ENCODE measurements around the gene CADPS2.

Gene CADPS2

DNA sequence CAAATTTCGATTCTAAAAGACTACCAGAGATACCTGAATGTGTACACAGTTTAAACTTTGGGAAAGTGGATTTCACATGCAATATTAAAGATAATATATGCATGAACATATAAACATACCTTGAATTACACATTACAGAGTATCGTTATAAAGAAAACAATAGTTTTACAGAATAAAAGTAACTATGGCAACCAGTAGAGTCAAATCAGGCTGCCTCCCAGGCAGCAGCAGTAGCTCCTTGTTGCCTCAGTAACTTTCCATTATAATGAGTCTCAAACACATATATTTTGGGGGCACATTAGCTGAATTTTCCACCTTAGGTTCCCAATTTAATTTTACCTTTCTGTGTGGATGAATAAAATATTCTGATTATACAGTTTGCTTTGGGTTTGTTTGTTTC, 417.3 kb downstream of the CADPS2 start:
- TF ChIP-seq, protein P1, sequence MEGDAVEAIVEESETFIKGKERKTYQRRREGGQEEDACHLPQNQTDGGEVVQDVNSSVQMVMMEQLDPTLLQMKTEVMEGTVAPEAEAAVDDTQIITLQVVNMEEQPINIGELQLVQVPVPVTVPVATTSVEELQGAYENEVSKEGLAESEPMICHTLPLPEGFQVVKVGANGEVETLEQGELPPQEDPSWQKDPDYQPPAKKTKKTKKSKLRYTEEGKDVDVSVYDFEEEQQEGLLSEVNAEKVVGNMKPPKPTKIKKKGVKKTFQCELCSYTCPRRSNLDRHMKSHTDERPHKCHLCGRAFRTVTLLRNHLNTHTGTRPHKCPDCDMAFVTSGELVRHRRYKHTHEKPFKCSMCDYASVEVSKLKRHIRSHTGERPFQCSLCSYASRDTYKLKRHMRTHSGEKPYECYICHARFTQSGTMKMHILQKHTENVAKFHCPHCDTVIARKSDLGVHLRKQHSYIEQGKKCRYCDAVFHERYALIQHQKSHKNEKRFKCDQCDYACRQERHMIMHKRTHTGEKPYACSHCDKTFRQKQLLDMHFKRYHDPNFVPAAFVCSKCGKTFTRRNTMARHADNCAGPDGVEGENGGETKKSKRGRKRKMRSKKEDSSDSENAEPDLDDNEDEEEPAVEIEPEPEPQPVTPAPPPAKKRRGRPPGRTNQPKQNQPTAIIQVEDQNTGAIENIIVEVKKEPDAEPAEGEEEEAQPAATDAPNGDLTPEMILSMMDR (IDR thresholded peaks at IDR 0.05; ENCODE audit: low read length) = no peak
- no peak for TF ChIP-seq EZH2phosphoT487 (IDR thresholded peaks at IDR 0.05; ENCODE audit: low read length)
- TF ChIP-seq EZH2 (optimal IDR thresholded peaks at IDR 0.05; ENCODE audit: low read depth, low read length) = no peak
- H3K79me2 ChIP-seq (ENCODE audit: low read length) = no peaks in the 10 kb centered on the region

DNA sequence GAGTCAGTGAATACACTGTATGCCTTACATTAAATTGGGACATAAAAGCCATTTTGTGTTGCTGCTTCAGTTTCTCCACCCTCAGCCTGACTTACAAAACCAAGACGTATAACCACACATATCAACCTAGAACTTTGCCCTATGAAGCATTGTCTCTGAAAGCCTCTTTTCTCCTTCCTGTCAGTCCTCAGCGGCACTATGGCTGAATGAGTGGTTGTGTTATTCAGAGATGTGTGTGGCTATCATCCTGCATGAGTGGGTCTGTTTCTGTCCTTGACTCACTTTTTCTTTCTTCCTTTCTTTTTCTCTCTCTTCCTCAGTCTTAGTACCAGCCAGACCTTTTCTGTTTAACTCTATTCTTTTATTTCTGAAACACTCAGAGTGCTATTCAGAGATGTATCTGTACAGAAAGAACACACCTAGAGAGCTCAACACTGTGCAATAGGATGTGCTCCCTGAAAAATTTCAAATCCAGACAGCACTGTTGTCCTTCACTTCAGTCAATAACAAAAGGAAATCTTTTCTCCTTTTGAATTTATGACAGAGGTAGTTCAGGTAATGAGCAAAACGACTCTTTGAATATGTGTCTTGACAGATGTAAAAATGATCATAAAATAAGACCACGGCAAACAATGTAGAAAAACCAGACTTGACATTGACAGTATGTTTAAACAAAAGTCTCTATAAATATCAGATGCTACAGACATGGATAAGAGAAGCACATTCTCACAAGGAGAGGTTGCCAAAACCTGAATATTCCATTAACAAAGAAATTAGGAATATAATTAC, 418.4 kb downstream of the CADPS2 start:
- Histone ChIP-seq H3F3A (ENCODE audit: insufficient read depth, low read length) (no peaks in the 10 kb centered on the region), H3K4me3 (ENCODE audit: low read length) (no peak overlapping the region), H3K9ac (ENCODE audit: low read length) (no peak overlapping the region), H3K79me2 (ENCODE audit: low read length) (no peaks in the 10 kb centered on the region), H3K36me3 (replicated peaks; ENCODE audit: insufficient read depth, low read length) (no peaks in the 10 kb centered on the region), H3K9me2 (replicated peaks; ENCODE audit: insufficient read depth, low read length) (no peaks in the 10 kb centered on the region), H4K20me1 (ENCODE audit: insufficient read depth, low read length) (no peaks in the 10 kb centered on the region), H3K4me1 (ENCODE audit: low read length) (no peaks in the 10 kb centered on the region), H3K9me3 (replicated peaks; ENCODE audit: insufficient read depth, low read length) (no peaks in the 10 kb centered on the region), H3K4me2 (ENCODE audit: low read depth, low read length) (no peak overlapping the region), H3K27me3 (replicated peaks; ENCODE audit: insufficient read depth, low read length) (no peaks in the 10 kb centered on the region), H2AFZ (ENCODE audit: low read length) (no peak overlapping the region), H3K27ac (ENCODE audit: low read length) (no peak overlapping the region)
- TF ChIP-seq, protein P1 (IDR thresholded peaks at IDR 0.05; ENCODE audit: low read length) = no peak
- TF ChIP-seq EZH2 (optimal IDR thresholded peaks at IDR 0.05; ENCODE audit: low read depth, low read length) (no peak), EZH2phosphoT487 (IDR thresholded peaks at IDR 0.05; ENCODE audit: low read length) (no peak)
- DNase-seq = no peak

More for the DNA sequence above, 417.3 kb downstream of the CADPS2 start:
- Histone ChIP-seq H3K4me2 (ENCODE audit: low read depth, low read length) (no peak overlapping the region), H3K36me3 (replicated peaks; ENCODE audit: insufficient read depth, low read length) (no peaks in the 10 kb centered on the region), H3K4me3 (ENCODE audit: low read length) (no peak overlapping the region), H3K9me2 (replicated peaks; ENCODE audit: insufficient read depth, low read length) (no peaks in the 10 kb centered on the region), H3K27ac (ENCODE audit: low read length) (no peak overlapping the region), H3K27me3 (replicated peaks; ENCODE audit: insufficient read depth, low read length) (no peaks in the 10 kb centered on the region), H4K20me1 (ENCODE audit: insufficient read depth, low read length) (no peaks in the 10 kb centered on the region), H2AFZ (ENCODE audit: low read length) (no peak overlapping the region), H3K9me3 (replicated peaks; ENCODE audit: insufficient read depth, low read length) (no peaks in the 10 kb centered on the region), H3K4me1 (ENCODE audit: low read length) (no peaks in the 10 kb centered on the region), H3K9ac (ENCODE audit: low read length) (no peak overlapping the region), H3F3A (ENCODE audit: insufficient read depth, low read length) (no peaks in the 10 kb centered on the region)
- no peak for DNase-seq

DNA sequence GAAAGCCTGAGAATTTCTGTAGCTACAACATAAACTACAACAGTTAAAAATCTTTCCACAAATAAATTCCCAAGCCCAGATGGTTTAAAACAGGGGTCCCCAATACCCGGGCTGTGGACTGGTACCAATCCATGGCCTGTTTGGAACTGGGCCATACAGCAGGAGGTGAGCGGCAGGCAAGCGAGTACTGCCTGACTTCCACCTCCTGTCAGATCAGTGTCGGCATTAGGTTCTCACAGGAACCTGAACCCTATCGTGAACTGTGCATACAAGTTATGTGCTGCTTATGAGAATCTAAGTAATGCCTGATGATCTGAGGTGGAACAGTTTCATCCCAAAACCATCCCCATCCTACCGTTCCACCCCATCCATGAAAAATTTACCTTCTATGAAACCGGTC, 421.0 kb downstream of the CADPS2 start:
- Histone ChIP-seq H3K4me2 (ENCODE audit: low read depth, low read length) (no peak overlapping the region), H3K9ac (ENCODE audit: low read length) (no peak overlapping the region), H3F3A (ENCODE audit: insufficient read depth, low read length) (no peaks in the 10 kb centered on the region), H3K27ac (ENCODE audit: low read length) (no peak overlapping the region), H3K79me2 (ENCODE audit: low read length) (no peaks in the 10 kb centered on the region), H3K9me2 (replicated peaks; ENCODE audit: insufficient read depth, low read length) (no peaks in the 10 kb centered on the region), H3K9me3 (replicated peaks; ENCODE audit: insufficient read depth, low read length) (no peaks in the 10 kb centered on the region), H3K4me3 (ENCODE audit: low read length) (no peak overlapping the region), H3K36me3 (replicated peaks; ENCODE audit: insufficient read depth, low read length) (no peaks in the 10 kb centered on the region), H4K20me1 (ENCODE audit: insufficient read depth, low read length) (no peaks in the 10 kb centered on the region), H3K27me3 (replicated peaks; ENCODE audit: insufficient read depth, low read length) (no peaks in the 10 kb centered on the region), H2AFZ (ENCODE audit: low read length) (no peak overlapping the region), H3K4me1 (ENCODE audit: low read length) (no peaks in the 10 kb centered on the region)
- TF ChIP-seq, protein P1 (IDR thresholded peaks at IDR 0.05; ENCODE audit: low read length) = no peak
- no peak for TF ChIP-seq EZH2 (optimal IDR thresholded peaks at IDR 0.05; ENCODE audit: low read depth, low read length)
- no peak for TF ChIP-seq EZH2phosphoT487 (IDR thresholded peaks at IDR 0.05; ENCODE audit: low read length)
- no peak for DNase-seq

Measured in MM.1S (cell line).